Type B pancreatic cell (in vitro differentiated cells): Measurements from ENCODE around the gene SORD. TPM values are rescaled to one million over a fixed set of nuclear protein-coding genes. Genes with fewer than 3 reads are reported as not detected.
"Not testable (repeated sequence)": the region's sequence is repeated elsewhere in the genome, so short reads cannot be mapped to it uniquely, and the experiment has no call there.

Experiments
- DNase-seq: peaks from one replicate; pipeline ENCODE4 v3.0.0; 2021; ENCODE audit warnings: mixed read lengths; ENCODE audit not compliant: unreplicated experiment; ENCODE audit errors: extremely low spot score
- H3K27ac Mint-ChIP-seq: 2 replicates; pipeline ENCODE4 v1.8.0; 2021; ENCODE audit warnings: mild to moderate bottlenecking, mixed read lengths
- H3K27me3 Mint-ChIP-seq: 2 replicates; pipeline ENCODE4 v1.8.0; 2021; ENCODE audit warnings: mixed read lengths
- H3K36me3 Mint-ChIP-seq: 2 replicates; pipeline ENCODE4 v1.8.0; 2021; ENCODE audit warnings: mixed read lengths
- H3K4me1 Mint-ChIP-seq: one replicate; pipeline ENCODE4 v1.8.0; 2021; ENCODE audit warnings: mixed read lengths; ENCODE audit not compliant: unreplicated experiment
- H3K4me3 Mint-ChIP-seq: 2 replicates; pipeline ENCODE4 v1.8.0; 2021; ENCODE audit warnings: mild to moderate bottlenecking, mixed read lengths
- H3K9me3 Mint-ChIP-seq: 2 replicates; pipeline ENCODE4 v1.8.0; 2021; ENCODE audit warnings: mixed read lengths
- CTCF ChIP-seq: fragments of 200-600 bp; sonication (generic); conservative IDR thresholded peaks from 2 replicates; pipeline ENCODE4 v1.5.0; 2021; ENCODE audit warnings: antibody characterized with exemption, mild to moderate bottlenecking
- total RNA-seq: library from RNA; stranded (reverse); gene quantifications from 2 replicates; pipeline ENCODE4 v1.2.1, GENCODE V29; 2021; ENCODE audit warnings: low replicate concordance

Gene SORD
- total RNA-seq, 1 donor from 2014 or later: 58.7 TPM

GRCh38 chr15:45075440-45076320 lies 52.7 kb downstream of the SORD start:
- H3K36me3 Mint-ChIP-seq, H3K27me3 Mint-ChIP-seq, H3K4me1 Mint-ChIP-seq, H3K4me3 Mint-ChIP-seq, H3K27ac Mint-ChIP-seq, DNase-seq, H3K9me3 Mint-ChIP-seq: not testable (repeated sequence)

- not testable (repeated sequence) for H3K36me3 Mint-ChIP-seq, H3K4me3 Mint-ChIP-seq, H3K9me3 Mint-ChIP-seq
Observed at GRCh38 chr15:45077391-45077790, 54.4 kb downstream of the SORD start.

GRCh38 chr15:45079201-45079600 lies 56.2 kb downstream of the SORD start:
- not testable (repeated sequence) for H3K36me3 Mint-ChIP-seq, H3K27ac Mint-ChIP-seq, H3K4me3 Mint-ChIP-seq, DNase-seq, H3K9me3 Mint-ChIP-seq, H3K27me3 Mint-ChIP-seq, H3K4me1 Mint-ChIP-seq

More at GRCh38 chr15:45077391-45077790, 54.4 kb downstream of the SORD start:
- not testable (repeated sequence) for H3K4me1 Mint-ChIP-seq, DNase-seq, H3K27ac Mint-ChIP-seq, H3K27me3 Mint-ChIP-seq

- not testable (repeated sequence) for H3K27me3 Mint-ChIP-seq, H3K4me1 Mint-ChIP-seq, DNase-seq, H3K9me3 Mint-ChIP-seq, H3K27ac Mint-ChIP-seq, H3K4me3 Mint-ChIP-seq, H3K36me3 Mint-ChIP-seq
Observed at GRCh38 chr15:45079628-45080246, 56.7 kb downstream of the SORD start.

- not testable (repeated sequence) for H3K36me3 Mint-ChIP-seq, H3K4me1 Mint-ChIP-seq, H3K4me3 Mint-ChIP-seq, DNase-seq, H3K27me3 Mint-ChIP-seq, H3K9me3 Mint-ChIP-seq, H3K27ac Mint-ChIP-seq
Observed at GRCh38 chr15:45080593-45080992, 57.6 kb downstream of the SORD start.

GRCh38 chr15:45082412-45082811 lies 59.4 kb downstream of the SORD start:
- peaks cover 10% of the 10 kb centered on the region for H3K27me3 Mint-ChIP-seq
- not testable (repeated sequence) for H3K27ac Mint-ChIP-seq, H3K4me1 Mint-ChIP-seq, H3K9me3 Mint-ChIP-seq, H3K36me3 Mint-ChIP-seq, DNase-seq, H3K4me3 Mint-ChIP-seq

DNA sequence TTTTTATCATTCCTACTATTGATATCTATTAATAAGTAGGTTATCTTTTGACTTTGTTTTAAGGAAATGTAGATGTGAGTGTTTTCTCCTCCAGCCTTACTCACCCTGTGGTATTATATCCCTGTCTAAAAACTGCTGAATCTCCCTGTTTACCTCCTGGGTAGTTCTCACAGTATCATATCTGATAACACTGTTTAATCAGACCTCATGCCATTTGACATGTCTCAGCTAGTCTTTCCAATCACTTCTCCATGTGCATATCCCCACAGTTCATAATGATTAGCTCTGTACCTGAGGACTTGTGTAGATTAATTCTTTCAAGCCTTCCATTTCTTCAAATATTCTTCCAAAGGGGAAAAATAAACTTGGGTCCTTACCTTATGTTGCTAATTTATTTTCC lies 60.2 kb downstream of the SORD start:
- no peak overlapping the region for H3K27ac Mint-ChIP-seq
- TF ChIP-seq CTCF: no peak
- peaks cover 17% of the 10 kb centered on the region for H3K27me3 Mint-ChIP-seq
- DNase-seq: no peak
- no peaks in the 10 kb centered on the region for H3K4me1 Mint-ChIP-seq
- H3K4me3 Mint-ChIP-seq: no peak overlapping the region
- no peaks in the 10 kb centered on the region for H3K9me3 Mint-ChIP-seq
- H3K36me3 Mint-ChIP-seq: no peaks in the 10 kb centered on the region

GRCh38 chr15:45084163-45084562 lies 61.2 kb downstream of the SORD start:
- H3K4me3 Mint-ChIP-seq: no peak overlapping the region
- no peaks in the 10 kb centered on the region for H3K4me1 Mint-ChIP-seq
- no peak overlapping the region for H3K27ac Mint-ChIP-seq
- DNase-seq: no peak
- TF ChIP-seq CTCF: no peak
- peaks cover 17% of the 10 kb centered on the region for H3K27me3 Mint-ChIP-seq
- H3K36me3 Mint-ChIP-seq: no peaks in the 10 kb centered on the region
- no peaks in the 10 kb centered on the region for H3K9me3 Mint-ChIP-seq
